GM23338 (cell line): Measurements from ENCODE around the gene KDM4C.

Source experiments
- CREB1 ChIP-seq: fragments of 250-450 bp; sonication (Bioruptor Pico); IDR thresholded peaks from 2 replicates; pipeline ENCODE4 v1.5.0; 2020; ENCODE audit warnings: low read depth, mild to moderate bottlenecking, moderate library complexity
- EZH2 ChIP-seq: fragments of 200-600 bp; sonication (generic); IDR thresholded peaks from one replicate; pipeline ENCODE4 v1.8.0; 2017; ENCODE audit warnings: antibody characterized with exemption, mild to moderate bottlenecking, low read depth; ENCODE audit not compliant: unreplicated experiment
- EZH2phosphoT487 ChIP-seq: fragments of 200-600 bp; sonication (generic); IDR thresholded peaks from one replicate; pipeline ENCODE4 v1.8.1; 2018; ENCODE audit warnings: antibody characterized with exemption; ENCODE audit not compliant: unreplicated experiment
- JUNB ChIP-seq: IDR thresholded peaks from one replicate; pipeline ENCODE4 v1.6.1; 2016; ENCODE audit warnings: antibody characterized with exemption; ENCODE audit not compliant: unreplicated experiment
- NANOG ChIP-seq: IDR thresholded peaks from 2 replicates; pipeline ENCODE4 v1.6.1; 2016; ENCODE audit warnings: antibody characterized with exemption, borderline replicate concordance
- POLR2AphosphoS5 ChIP-seq: IDR thresholded peaks from 2 replicates; pipeline ENCODE4 v1.6.1; 2016; ENCODE audit warnings: antibody characterized with exemption, low read depth
- STAT1 ChIP-seq: IDR thresholded peaks from one replicate; pipeline ENCODE4 v1.6.1; 2016; ENCODE audit warnings: antibody characterized with exemption; ENCODE audit not compliant: unreplicated experiment
- ZNF331 ChIP-seq: fragments of 250-450 bp; sonication (Bioruptor Pico); IDR thresholded peaks from 2 replicates; pipeline ENCODE4 v1.5.0; 2020; ENCODE audit warnings: low read depth, mild to moderate bottlenecking, moderate library complexity
- TF ChIP-seq, protein P1 (sequence below), 2 experiments: fragments of 200-600 bp in 1 of 2; sonication (generic) in 1 of 2; conservative IDR thresholded peaks; 2 replicates each; pipeline versions ENCODE4 v1.5.1 to v1.6.1; 2016 to 2017; ENCODE audit warnings: antibody characterized with exemption in 2 of 2, low read depth in 2 of 2, mild to moderate bottlenecking in 2 of 2, moderate library complexity in 1 of 2
- TF ChIP-seq, protein P2 (sequence below): fragments of 250-450 bp; sonication (Bioruptor Pico); IDR thresholded peaks from 2 replicates; pipeline ENCODE4 v1.5.0; 2020; ENCODE audit warnings: mild to moderate bottlenecking, moderate library complexity
- TF ChIP-seq, protein P3 (sequence below): IDR thresholded peaks from one replicate; pipeline ENCODE4 v1.6.1; 2018; ENCODE audit warnings: antibody characterized with exemption; ENCODE audit not compliant: unreplicated experiment

DNA sequence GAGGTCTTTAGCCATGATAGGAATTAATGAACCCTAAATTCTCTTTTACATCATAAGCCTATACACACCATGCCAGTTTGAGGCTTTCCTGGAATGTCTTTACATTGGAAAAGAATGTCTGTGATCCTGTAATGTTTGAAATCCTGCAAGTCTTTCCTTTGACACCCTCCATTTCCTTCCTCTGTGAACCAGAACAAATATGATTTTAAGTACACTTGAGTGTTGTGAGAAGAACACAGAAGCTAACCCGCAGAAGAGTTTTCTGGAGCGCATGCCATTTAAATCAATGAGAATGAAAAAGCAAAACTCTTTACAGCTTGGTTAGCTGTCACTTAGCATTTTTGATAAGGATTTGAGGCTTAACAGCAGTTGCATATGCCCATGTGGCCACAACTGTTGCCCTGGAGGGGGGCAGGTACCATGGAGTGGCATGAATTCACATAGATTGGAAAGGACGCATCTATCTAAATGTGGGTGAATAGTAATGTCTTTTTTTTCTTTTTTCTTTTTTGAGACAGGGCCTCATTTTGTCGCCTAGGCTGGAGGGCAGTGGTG, 372.6 kb downstream of the KDM4C start:
- TF ChIP-seq, protein P1, sequence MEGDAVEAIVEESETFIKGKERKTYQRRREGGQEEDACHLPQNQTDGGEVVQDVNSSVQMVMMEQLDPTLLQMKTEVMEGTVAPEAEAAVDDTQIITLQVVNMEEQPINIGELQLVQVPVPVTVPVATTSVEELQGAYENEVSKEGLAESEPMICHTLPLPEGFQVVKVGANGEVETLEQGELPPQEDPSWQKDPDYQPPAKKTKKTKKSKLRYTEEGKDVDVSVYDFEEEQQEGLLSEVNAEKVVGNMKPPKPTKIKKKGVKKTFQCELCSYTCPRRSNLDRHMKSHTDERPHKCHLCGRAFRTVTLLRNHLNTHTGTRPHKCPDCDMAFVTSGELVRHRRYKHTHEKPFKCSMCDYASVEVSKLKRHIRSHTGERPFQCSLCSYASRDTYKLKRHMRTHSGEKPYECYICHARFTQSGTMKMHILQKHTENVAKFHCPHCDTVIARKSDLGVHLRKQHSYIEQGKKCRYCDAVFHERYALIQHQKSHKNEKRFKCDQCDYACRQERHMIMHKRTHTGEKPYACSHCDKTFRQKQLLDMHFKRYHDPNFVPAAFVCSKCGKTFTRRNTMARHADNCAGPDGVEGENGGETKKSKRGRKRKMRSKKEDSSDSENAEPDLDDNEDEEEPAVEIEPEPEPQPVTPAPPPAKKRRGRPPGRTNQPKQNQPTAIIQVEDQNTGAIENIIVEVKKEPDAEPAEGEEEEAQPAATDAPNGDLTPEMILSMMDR (conservative IDR thresholded peaks at IDR 0.05; ENCODE audit: low read depth in 2 of 2), result no peak
- TF ChIP-seq EZH2phosphoT487 (no peak), EZH2 (no peak), POLR2AphosphoS5 (no peak), CREB1 (CRISPR knock-in tag) (no peak), JUNB (no peak), STAT1 (no peak), NANOG (no peak), ZNF331 (CRISPR knock-in tag) (no peak)
- TF ChIP-seq, protein P2, sequence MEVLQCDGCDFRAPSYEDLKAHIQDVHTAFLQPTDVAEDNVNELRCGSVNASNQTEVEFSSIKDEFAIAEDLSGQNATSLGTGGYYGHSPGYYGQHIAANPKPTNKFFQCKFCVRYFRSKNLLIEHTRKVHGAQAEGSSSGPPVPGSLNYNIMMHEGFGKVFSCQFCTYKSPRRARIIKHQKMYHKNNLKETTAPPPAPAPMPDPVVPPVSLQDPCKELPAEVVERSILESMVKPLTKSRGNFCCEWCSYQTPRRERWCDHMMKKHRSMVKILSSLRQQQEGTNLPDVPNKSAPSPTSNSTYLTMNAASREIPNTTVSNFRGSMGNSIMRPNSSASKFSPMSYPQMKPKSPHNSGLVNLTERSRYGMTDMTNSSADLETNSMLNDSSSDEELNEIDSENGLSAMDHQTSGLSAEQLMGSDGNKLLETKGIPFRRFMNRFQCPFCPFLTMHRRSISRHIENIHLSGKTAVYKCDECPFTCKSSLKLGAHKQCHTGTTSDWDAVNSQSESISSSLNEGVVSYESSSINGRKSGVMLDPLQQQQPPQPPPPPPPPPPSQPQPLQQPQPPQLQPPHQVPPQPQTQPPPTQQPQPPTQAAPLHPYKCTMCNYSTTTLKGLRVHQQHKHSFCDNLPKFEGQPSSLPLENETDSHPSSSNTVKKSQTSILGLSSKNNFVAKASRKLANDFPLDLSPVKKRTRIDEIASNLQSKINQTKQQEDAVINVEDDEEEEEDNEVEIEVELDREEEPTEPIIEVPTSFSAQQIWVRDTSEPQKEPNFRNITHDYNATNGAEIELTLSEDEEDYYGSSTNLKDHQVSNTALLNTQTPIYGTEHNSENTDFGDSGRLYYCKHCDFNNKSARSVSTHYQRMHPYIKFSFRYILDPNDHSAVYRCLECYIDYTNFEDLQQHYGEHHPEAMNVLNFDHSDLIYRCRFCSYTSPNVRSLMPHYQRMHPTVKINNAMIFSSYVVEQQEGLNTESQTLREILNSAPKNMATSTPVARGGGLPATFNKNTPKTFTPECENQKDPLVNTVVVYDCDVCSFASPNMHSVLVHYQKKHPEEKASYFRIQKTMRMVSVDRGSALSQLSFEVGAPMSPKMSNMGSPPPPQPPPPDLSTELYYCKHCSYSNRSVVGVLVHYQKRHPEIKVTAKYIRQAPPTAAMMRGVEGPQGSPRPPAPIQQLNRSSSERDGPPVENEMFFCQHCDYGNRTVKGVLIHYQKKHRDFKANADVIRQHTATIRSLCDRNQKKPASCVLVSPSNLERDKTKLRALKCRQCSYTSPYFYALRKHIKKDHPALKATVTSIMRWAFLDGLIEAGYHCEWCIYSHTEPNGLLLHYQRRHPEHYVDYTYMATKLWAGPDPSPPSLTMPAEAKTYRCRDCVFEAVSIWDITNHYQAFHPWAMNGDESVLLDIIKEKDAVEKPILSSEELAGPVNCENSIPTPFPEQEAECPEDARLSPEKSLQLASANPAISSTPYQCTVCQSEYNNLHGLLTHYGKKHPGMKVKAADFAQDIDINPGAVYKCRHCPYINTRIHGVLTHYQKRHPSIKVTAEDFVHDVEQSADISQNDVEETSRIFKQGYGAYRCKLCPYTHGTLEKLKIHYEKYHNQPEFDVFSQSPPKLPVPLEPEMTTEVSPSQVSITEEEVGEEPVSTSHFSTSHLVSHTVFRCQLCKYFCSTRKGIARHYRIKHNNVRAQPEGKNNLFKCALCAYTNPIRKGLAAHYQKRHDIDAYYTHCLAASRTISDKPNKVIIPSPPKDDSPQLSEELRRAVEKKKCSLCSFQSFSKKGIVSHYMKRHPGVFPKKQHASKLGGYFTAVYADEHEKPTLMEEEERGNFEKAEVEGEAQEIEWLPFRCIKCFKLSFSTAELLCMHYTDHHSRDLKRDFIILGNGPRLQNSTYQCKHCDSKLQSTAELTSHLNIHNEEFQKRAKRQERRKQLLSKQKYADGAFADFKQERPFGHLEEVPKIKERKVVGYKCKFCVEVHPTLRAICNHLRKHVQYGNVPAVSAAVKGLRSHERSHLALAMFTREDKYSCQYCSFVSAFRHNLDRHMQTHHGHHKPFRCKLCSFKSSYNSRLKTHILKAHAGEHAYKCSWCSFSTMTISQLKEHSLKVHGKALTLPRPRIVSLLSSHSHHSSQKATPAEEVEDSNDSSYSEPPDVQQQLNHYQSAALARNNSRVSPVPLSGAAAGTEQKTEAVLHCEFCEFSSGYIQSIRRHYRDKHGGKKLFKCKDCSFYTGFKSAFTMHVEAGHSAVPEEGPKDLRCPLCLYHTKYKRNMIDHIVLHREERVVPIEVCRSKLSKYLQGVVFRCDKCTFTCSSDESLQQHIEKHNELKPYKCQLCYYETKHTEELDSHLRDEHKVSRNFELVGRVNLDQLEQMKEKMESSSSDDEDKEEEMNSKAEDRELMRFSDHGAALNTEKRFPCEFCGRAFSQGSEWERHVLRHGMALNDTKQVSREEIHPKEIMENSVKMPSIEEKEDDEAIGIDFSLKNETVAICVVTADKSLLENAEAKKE (CRISPR knock-in tag), result no peak
- TF ChIP-seq, protein P3, sequence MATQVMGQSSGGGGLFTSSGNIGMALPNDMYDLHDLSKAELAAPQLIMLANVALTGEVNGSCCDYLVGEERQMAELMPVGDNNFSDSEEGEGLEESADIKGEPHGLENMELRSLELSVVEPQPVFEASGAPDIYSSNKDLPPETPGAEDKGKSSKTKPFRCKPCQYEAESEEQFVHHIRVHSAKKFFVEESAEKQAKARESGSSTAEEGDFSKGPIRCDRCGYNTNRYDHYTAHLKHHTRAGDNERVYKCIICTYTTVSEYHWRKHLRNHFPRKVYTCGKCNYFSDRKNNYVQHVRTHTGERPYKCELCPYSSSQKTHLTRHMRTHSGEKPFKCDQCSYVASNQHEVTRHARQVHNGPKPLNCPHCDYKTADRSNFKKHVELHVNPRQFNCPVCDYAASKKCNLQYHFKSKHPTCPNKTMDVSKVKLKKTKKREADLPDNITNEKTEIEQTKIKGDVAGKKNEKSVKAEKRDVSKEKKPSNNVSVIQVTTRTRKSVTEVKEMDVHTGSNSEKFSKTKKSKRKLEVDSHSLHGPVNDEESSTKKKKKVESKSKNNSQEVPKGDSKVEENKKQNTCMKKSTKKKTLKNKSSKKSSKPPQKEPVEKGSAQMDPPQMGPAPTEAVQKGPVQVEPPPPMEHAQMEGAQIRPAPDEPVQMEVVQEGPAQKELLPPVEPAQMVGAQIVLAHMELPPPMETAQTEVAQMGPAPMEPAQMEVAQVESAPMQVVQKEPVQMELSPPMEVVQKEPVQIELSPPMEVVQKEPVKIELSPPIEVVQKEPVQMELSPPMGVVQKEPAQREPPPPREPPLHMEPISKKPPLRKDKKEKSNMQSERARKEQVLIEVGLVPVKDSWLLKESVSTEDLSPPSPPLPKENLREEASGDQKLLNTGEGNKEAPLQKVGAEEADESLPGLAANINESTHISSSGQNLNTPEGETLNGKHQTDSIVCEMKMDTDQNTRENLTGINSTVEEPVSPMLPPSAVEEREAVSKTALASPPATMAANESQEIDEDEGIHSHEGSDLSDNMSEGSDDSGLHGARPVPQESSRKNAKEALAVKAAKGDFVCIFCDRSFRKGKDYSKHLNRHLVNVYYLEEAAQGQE, result no peak
